Activated T-cell treated with anti-CD3 and anti-CD28 coated beads, Interleukin-2, amount 50 U/mL, for 72 hours (primary cell): Measurements from ENCODE around the gene POLR2J3. TPM values are rescaled to one million over a fixed set of nuclear protein-coding genes. Genes with fewer than 3 reads are reported as not detected.
"Not testable (repeated sequence)": the region's sequence is repeated elsewhere in the genome, so short reads cannot be mapped to it uniquely, and the experiment has no call there.

Experiments used
- ATAC-seq, 2 donors: fragments of 150-1000 bp; cut with Tn5 transposase; replicated peaks in 1 of 2; 2 replicates each; pipeline ENCODE4 v1.10.0; 2021; ENCODE audit warnings: moderate library complexity in 2 of 2, mild to moderate bottlenecking in 1 of 2
- DNase-seq, 2 donors: peaks; one replicate each; pipeline ENCODE4 v3.0.0; 2021 to 2022; ENCODE audit warnings: mixed read lengths in 1 of 2
- H3K27ac Mint-ChIP-seq: one replicate; pipeline ENCODE4 v1.8.0; 2022; ENCODE audit warnings: mild to moderate bottlenecking, moderate library complexity, mixed read lengths
- H3K27me3 Mint-ChIP-seq: one replicate; pipeline ENCODE4 v1.8.0; 2022; ENCODE audit warnings: low read depth, mixed read lengths
- H3K36me3 Mint-ChIP-seq, 2 donors: one replicate each; pipeline ENCODE4 v1.8.0; 2022; ENCODE audit warnings: mixed read lengths in 2 of 2, mild to moderate bottlenecking in 1 of 2; ENCODE audit not compliant: insufficient read depth in 2 of 2
- H3K4me1 Mint-ChIP-seq: one replicate; pipeline ENCODE4 v1.8.0; 2022; ENCODE audit warnings: low read depth, mixed read lengths
- H3K4me3 Mint-ChIP-seq, 2 donors: one replicate each; pipeline ENCODE4 v1.8.0; 2022; ENCODE audit warnings: mild to moderate bottlenecking in 2 of 2, mixed read lengths in 2 of 2, moderate library complexity in 2 of 2
- H3K9me3 Mint-ChIP-seq, 2 donors: one replicate each; pipeline ENCODE4 v1.8.0; 2022; ENCODE audit warnings: mixed read lengths in 2 of 2
- total RNA-seq, 2 donors: library from RNA; stranded (reverse); gene quantifications; one replicate each; pipeline ENCODE4 v1.2.3, GENCODE V29; 2022

The POLR2J3 gene
- total RNA-seq, 2 donors from 2014 or later: 37.5 to 67.1 TPM

- not testable (repeated sequence) for ATAC-seq, H3K27me3 Mint-ChIP-seq, DNase-seq
These were observed 3.8 kb downstream of the POLR2J3 start for GRCh38 chr7:102568620-102569019.

DNA sequence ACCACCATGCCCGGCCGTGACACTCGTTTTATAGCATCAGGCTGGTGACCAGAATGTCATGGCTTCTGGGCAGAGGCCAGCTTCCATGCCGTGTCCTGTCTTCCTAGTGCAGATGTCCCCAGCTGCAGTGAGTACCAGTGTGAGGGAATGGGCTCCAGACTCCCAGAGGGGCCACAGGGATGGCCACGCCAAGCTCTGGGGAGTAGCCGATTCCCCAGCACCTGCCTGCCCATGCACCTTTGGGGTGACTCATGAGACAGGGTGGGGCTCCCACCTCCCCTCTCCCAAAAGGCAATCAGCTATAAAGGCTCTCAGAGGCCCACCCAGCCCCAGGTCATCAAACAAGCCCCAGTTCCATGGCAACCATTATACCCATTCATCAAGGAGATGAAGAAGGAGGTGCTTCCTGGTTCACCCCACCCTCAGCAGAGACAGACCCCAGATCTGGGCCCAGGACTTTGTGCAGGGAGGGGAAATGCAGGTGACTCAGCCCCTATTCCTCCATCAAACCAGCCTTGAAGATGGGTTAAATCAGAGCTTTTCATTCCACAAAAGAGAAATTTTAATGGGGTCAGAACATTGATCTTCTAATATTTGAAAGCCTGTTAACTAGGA, 21.5 kb downstream of the POLR2J3 start, which contains the start of gene SPDYE2:
TSS of gene SPDYE2 (plus strand) at position 419 of the 615 bp plus-strand sequence. CDS start 2,030 bp downstream, outside the sequence.
- not testable (repeated sequence) for H3K4me3 Mint-ChIP-seq, H3K9me3 Mint-ChIP-seq, H3K4me1 Mint-ChIP-seq, H3K36me3 Mint-ChIP-seq, H3K27me3 Mint-ChIP-seq, ATAC-seq, H3K27ac Mint-ChIP-seq, DNase-seq

More at GRCh38 chr7:102568620-102569019, 3.8 kb downstream of the POLR2J3 start:
- H3K4me1 Mint-ChIP-seq, H3K36me3 Mint-ChIP-seq, H3K9me3 Mint-ChIP-seq, H3K27ac Mint-ChIP-seq, H3K4me3 Mint-ChIP-seq: not testable (repeated sequence)

DNA sequence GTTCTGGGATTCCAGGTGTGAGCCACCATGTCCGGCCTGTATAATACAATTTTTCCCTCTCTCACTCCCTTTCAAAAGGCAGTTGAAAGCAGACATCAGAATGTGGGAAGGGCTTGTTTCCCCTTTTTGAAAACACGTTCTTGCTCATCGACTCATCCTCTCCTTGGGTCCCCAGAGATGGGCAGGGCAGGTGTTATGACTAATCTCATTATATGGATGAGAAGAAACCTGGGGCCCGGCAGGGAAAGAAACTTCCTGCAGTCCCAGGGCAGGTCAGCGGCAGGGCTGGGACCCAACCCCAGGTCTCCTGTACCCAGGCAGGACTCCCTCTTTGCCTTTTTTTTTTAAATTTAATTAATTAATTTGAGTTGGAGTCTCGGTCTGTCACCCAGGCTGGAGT, 26.0 kb downstream of the POLR2J3 start:
- not testable (repeated sequence) for H3K36me3 Mint-ChIP-seq, H3K4me1 Mint-ChIP-seq, H3K27ac Mint-ChIP-seq, H3K9me3 Mint-ChIP-seq, H3K4me3 Mint-ChIP-seq, H3K27me3 Mint-ChIP-seq, DNase-seq
- ATAC-seq: peak; percentile 30 to 36

GRCh38 chr7:102545288-102545687, 27.1 kb downstream of the POLR2J3 start:
- DNase-seq: peak in 1 of 2 donors; percentile 7
- not testable (repeated sequence) for H3K4me1 Mint-ChIP-seq, H3K27me3 Mint-ChIP-seq, ATAC-seq, H3K4me3 Mint-ChIP-seq, H3K36me3 Mint-ChIP-seq, H3K27ac Mint-ChIP-seq, H3K9me3 Mint-ChIP-seq

- ATAC-seq, H3K27me3 Mint-ChIP-seq, DNase-seq, H3K4me3 Mint-ChIP-seq, H3K36me3 Mint-ChIP-seq, H3K9me3 Mint-ChIP-seq, H3K4me1 Mint-ChIP-seq, H3K27ac Mint-ChIP-seq: not testable (repeated sequence)
These were observed 28.0 kb downstream of the POLR2J3 start for GRCh38 chr7:102544372-102544771.

- not testable (repeated sequence) for H3K9me3 Mint-ChIP-seq, H3K4me3 Mint-ChIP-seq, DNase-seq, H3K27ac Mint-ChIP-seq, ATAC-seq, H3K27me3 Mint-ChIP-seq, H3K4me1 Mint-ChIP-seq, H3K36me3 Mint-ChIP-seq
These were observed 28.8 kb downstream of the POLR2J3 start, which contains the start of gene UPK3BL2 for GRCh38 chr7:102543596-102543995. Gene UPK3BL2 (minus strand): TSS chr7:102543696. CDS start chr7:102543636, 60 bp downstream.

DNA sequence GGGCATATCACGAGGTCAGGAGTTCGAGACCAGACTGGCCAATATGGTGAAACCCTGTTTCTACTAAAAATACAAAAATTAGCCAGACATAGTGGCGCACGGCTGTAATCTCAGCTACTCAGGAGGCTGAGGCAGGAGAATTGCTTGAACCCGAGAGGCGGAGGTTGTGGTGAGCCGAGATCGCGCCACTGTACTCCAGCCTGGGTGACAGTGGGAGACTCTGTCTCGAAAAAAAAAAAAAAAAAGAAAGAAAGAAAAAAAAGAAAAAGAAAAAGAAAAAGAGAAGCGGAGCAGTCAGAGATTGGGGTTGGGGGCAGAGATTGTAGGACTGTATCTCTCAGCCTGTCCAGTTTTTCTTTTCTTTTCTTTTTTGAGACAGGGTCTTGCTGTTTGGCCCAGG, 29.6 kb downstream of the POLR2J3 start:
- not testable (repeated sequence) for H3K9me3 Mint-ChIP-seq, H3K27ac Mint-ChIP-seq, H3K4me3 Mint-ChIP-seq, H3K36me3 Mint-ChIP-seq, ATAC-seq, DNase-seq, H3K4me1 Mint-ChIP-seq, H3K27me3 Mint-ChIP-seq

GRCh38 chr7:102542083-102542482, 30.3 kb downstream of the POLR2J3 start:
- H3K9me3 Mint-ChIP-seq, DNase-seq, H3K27me3 Mint-ChIP-seq, ATAC-seq, H3K4me3 Mint-ChIP-seq, H3K4me1 Mint-ChIP-seq, H3K27ac Mint-ChIP-seq, H3K36me3 Mint-ChIP-seq: not testable (repeated sequence)

- DNase-seq, ATAC-seq, H3K4me3 Mint-ChIP-seq, H3K36me3 Mint-ChIP-seq, H3K27ac Mint-ChIP-seq, H3K4me1 Mint-ChIP-seq, H3K27me3 Mint-ChIP-seq, H3K9me3 Mint-ChIP-seq: not testable (repeated sequence)
These were observed 31.8 kb downstream of the POLR2J3 start for GRCh38 chr7:102540604-102541003.

- ATAC-seq, H3K36me3 Mint-ChIP-seq, H3K9me3 Mint-ChIP-seq, DNase-seq, H3K27ac Mint-ChIP-seq, H3K27me3 Mint-ChIP-seq, H3K4me1 Mint-ChIP-seq, H3K4me3 Mint-ChIP-seq: not testable (repeated sequence)
These were observed 37.2 kb downstream of the POLR2J3 start for GRCh38 chr7:102535062-102535615.

DNA sequence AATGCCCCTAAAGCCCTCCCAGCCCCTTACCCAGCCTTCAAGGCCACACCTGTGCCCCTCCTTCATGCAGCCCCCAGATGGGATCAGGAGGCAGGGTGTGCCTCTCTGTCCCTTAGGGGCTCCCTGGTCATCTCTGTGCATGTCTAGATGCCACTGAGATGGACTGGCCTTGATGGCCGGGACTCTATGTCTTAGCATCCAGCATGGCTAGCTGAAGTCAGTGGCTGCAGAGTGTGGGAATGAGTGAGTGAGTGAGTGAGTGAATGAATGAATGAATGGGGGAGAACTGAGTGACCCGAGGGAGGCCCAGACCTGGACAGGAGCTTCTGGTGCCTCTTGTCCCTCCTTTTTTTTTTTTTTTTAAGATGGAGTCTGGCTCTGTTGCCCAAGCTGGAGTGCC, 40.3 kb downstream of the POLR2J3 start:
- H3K27ac Mint-ChIP-seq, H3K27me3 Mint-ChIP-seq, H3K4me1 Mint-ChIP-seq, DNase-seq, H3K36me3 Mint-ChIP-seq, H3K4me3 Mint-ChIP-seq, ATAC-seq, H3K9me3 Mint-ChIP-seq: not testable (repeated sequence)

- H3K9me3 Mint-ChIP-seq, H3K27ac Mint-ChIP-seq, H3K36me3 Mint-ChIP-seq, H3K27me3 Mint-ChIP-seq, DNase-seq, H3K4me3 Mint-ChIP-seq, ATAC-seq, H3K4me1 Mint-ChIP-seq: not testable (repeated sequence)
These were observed 40.8 kb downstream of the POLR2J3 start for GRCh38 chr7:102531583-102531982.

GRCh38 chr7:102527822-102528793, 44.3 kb downstream of the POLR2J3 start:
- H3K9me3 Mint-ChIP-seq, H3K27ac Mint-ChIP-seq, DNase-seq, H3K36me3 Mint-ChIP-seq, H3K27me3 Mint-ChIP-seq, ATAC-seq, H3K4me3 Mint-ChIP-seq, H3K4me1 Mint-ChIP-seq: not testable (repeated sequence)
